HG03108 (cell line): ENCODE results near the gene CEP250.

Experiments used
- ATAC-seq: cut with Tn5 transposase; IDR thresholded peaks from one replicate; pipeline ENCODE4 v1.9.1; 2021; ENCODE audit warnings: moderate library complexity; ENCODE audit not compliant: unreplicated experiment

The CEP250 gene

GRCh38 chr20:35489717-35490116, 34.3 kb downstream of the CEP250 start:
- no peak for ATAC-seq

GRCh38 chr20:35490736-35491181, 35.4 kb downstream of the CEP250 start:
- peak; percentile 94 for ATAC-seq

- no peak for ATAC-seq
Observed at GRCh38 chr20:35491823-35492222, 36.4 kb downstream of the CEP250 start.

- no peak for ATAC-seq
Observed at GRCh38 chr20:35492352-35492751, 37.0 kb downstream of the CEP250 start.

- ATAC-seq: no peak
Observed at GRCh38 chr20:35496481-35496880, 41.1 kb downstream of the CEP250 start.

- ATAC-seq: no peak
Observed at GRCh38 chr20:35497320-35497719, 41.9 kb downstream of the CEP250 start.

- ATAC-seq: no peak
Observed at GRCh38 chr20:35497780-35498189, 42.4 kb downstream of the CEP250 start.

GRCh38 chr20:35499271-35499670, 43.9 kb downstream of the CEP250 start:
- no peak for ATAC-seq

GRCh38 chr20:35502352-35502751, 47.0 kb downstream of the CEP250 start:
- peak; percentile 71 for ATAC-seq

GRCh38 chr20:35503281-35503680, 47.9 kb downstream of the CEP250 start:
- ATAC-seq: no peak

- ATAC-seq: no peak
Observed at GRCh38 chr20:35503841-35504561, 48.6 kb downstream of the CEP250 start.

- ATAC-seq: no peak
Observed at GRCh38 chr20:35504751-35505150, 49.4 kb downstream of the CEP250 start.

GRCh38 chr20:35506179-35506578, 50.8 kb downstream of the CEP250 start:
- no peak for ATAC-seq

- no peak for ATAC-seq
Observed at GRCh38 chr20:35506872-35507638, 51.7 kb downstream of the CEP250 start.

GRCh38 chr20:35508493-35509218, 53.3 kb downstream of the CEP250 start:
- ATAC-seq: no peak

- ATAC-seq: no peak
Observed at GRCh38 chr20:35510951-35511735, 55.7 kb downstream of the CEP250 start.

GRCh38 chr20:35511814-35512420, 56.5 kb downstream of the CEP250 start:
- ATAC-seq: no peak

- no peak for ATAC-seq
Observed at GRCh38 chr20:35514371-35514932, 59.1 kb downstream of the CEP250 start.

- ATAC-seq: no peak
Observed at GRCh38 chr20:35515341-35515740, 59.9 kb downstream of the CEP250 start.
